Rectal smooth muscle tissue (tissue), 1 donor: Measurements from ENCODE around the gene NBEA.
"Not testable (repeated sequence)": the region's sequence is repeated elsewhere in the genome, so short reads cannot be mapped to it uniquely, and the experiment has no call there.

Experiments used
- H3K27ac ChIP-seq: one replicate; pipeline ENCODE4 v1.7.0; 2013; ENCODE audit warnings: low read depth, low read length, inconsistent platforms
- H3K27me3 ChIP-seq: one replicate; pipeline ENCODE4 v1.7.0; 2013; ENCODE audit warnings: low read length; ENCODE audit not compliant: control insufficient read depth, insufficient read depth
- H3K36me3 ChIP-seq: one replicate; pipeline ENCODE4 v1.7.0; 2013; ENCODE audit warnings: low read length; ENCODE audit not compliant: control insufficient read depth, insufficient read depth
- H3K4me1 ChIP-seq: one replicate; pipeline ENCODE4 v1.7.0; 2013; ENCODE audit warnings: low read length; ENCODE audit not compliant: control insufficient read depth, insufficient read depth
- H3K4me3 ChIP-seq: one replicate; pipeline ENCODE4 v1.7.0; 2013; ENCODE audit warnings: low read length
- H3K9ac ChIP-seq: one replicate; pipeline ENCODE4 v1.7.0; 2013; ENCODE audit warnings: low read length

Gene NBEA

GRCh38 chr13:35028338-35028867 is 86.3 kb downstream of the NBEA start:
- no peak overlapping the region for H3K9ac ChIP-seq

GRCh38 chr13:35039012-35039411 is 96.9 kb downstream of the NBEA start:
- peaks cover 3% of the 10 kb centered on the region for H3K4me1 ChIP-seq
- no peak overlapping the region for H3K4me3 ChIP-seq
- H3K27me3 ChIP-seq: no peaks in the 10 kb centered on the region
- H3K9ac ChIP-seq: no peak overlapping the region
- no peak overlapping the region for H3K27ac ChIP-seq
- no peaks in the 10 kb centered on the region for H3K36me3 ChIP-seq

More at GRCh38 chr13:35028338-35028867, 86.3 kb downstream of the NBEA start:
- H3K4me1 ChIP-seq: peaks cover 4% of the 10 kb centered on the region
- no peak overlapping the region for H3K27ac ChIP-seq
- no peaks in the 10 kb centered on the region for H3K36me3 ChIP-seq
- H3K27me3 ChIP-seq: no peaks in the 10 kb centered on the region
- H3K4me3 ChIP-seq: no peak overlapping the region

GRCh38 chr13:35046587-35046986 is 104.5 kb downstream of the NBEA start:
- no peaks in the 10 kb centered on the region for H3K27me3 ChIP-seq
- H3K27ac ChIP-seq: no peak overlapping the region
- H3K9ac ChIP-seq: no peak overlapping the region
- H3K4me3 ChIP-seq: no peak overlapping the region
- H3K36me3 ChIP-seq: no peaks in the 10 kb centered on the region
- H3K4me1 ChIP-seq: no peaks in the 10 kb centered on the region

- no peak overlapping the region for H3K4me3 ChIP-seq
- H3K9ac ChIP-seq: no peak overlapping the region
- no peaks in the 10 kb centered on the region for H3K36me3 ChIP-seq
- H3K27me3 ChIP-seq: no peaks in the 10 kb centered on the region
- no peaks in the 10 kb centered on the region for H3K4me1 ChIP-seq
- no peak overlapping the region for H3K27ac ChIP-seq
These were observed 113.6 kb downstream of the NBEA start for GRCh38 chr13:35055705-35056104.

- no peaks in the 10 kb centered on the region for H3K27me3 ChIP-seq
- H3K4me3 ChIP-seq: no peak overlapping the region
- H3K27ac ChIP-seq: no peak overlapping the region
- H3K36me3 ChIP-seq: no peaks in the 10 kb centered on the region
- no peak overlapping the region for H3K9ac ChIP-seq
- no peaks in the 10 kb centered on the region for H3K4me1 ChIP-seq
These were observed 115.8 kb downstream of the NBEA start for GRCh38 chr13:35057858-35058257.

- H3K9ac ChIP-seq, H3K4me3 ChIP-seq, H3K27ac ChIP-seq, H3K4me1 ChIP-seq, H3K27me3 ChIP-seq, H3K36me3 ChIP-seq: not testable (repeated sequence)
These were observed 116.5 kb downstream of the NBEA start for GRCh38 chr13:35058585-35058984.

GRCh38 chr13:35086667-35087066 is 144.6 kb downstream of the NBEA start:
- Histone ChIP-seq H3K36me3 (no peaks in the 10 kb centered on the region), H3K9ac (no peak overlapping the region), H3K4me3 (no peak overlapping the region), H3K27ac (no peak overlapping the region), H3K27me3 (no peaks in the 10 kb centered on the region), H3K4me1 (no peaks in the 10 kb centered on the region)

GRCh38 chr13:35092251-35092650 is 150.2 kb downstream of the NBEA start:
- Histone ChIP-seq H3K4me3 (no peak overlapping the region), H3K9ac (no peak overlapping the region), H3K4me1 (no peaks in the 10 kb centered on the region), H3K36me3 (no peaks in the 10 kb centered on the region), H3K27me3 (no peaks in the 10 kb centered on the region), H3K27ac (no peak overlapping the region)

- Histone ChIP-seq H3K36me3 (no peaks in the 10 kb centered on the region), H3K4me3 (no peak overlapping the region), H3K27me3 (no peaks in the 10 kb centered on the region), H3K4me1 (no peaks in the 10 kb centered on the region), H3K9ac (no peak overlapping the region), H3K27ac (no peak overlapping the region)
These were observed 150.7 kb downstream of the NBEA start for GRCh38 chr13:35092751-35093150.

- H3K4me3 ChIP-seq: no peak overlapping the region
- no peak overlapping the region for H3K9ac ChIP-seq
- H3K27me3 ChIP-seq: no peaks in the 10 kb centered on the region
- H3K27ac ChIP-seq: no peak overlapping the region
- H3K36me3 ChIP-seq: no peaks in the 10 kb centered on the region
- no peaks in the 10 kb centered on the region for H3K4me1 ChIP-seq
These were observed 151.3 kb downstream of the NBEA start for GRCh38 chr13:35093356-35093755.

- H3K27ac ChIP-seq: not testable (repeated sequence)
These were observed 164.7 kb downstream of the NBEA start for GRCh38 chr13:35106771-35107170.

GRCh38 chr13:35107535-35107934 is 165.5 kb downstream of the NBEA start:
- H3K4me3 ChIP-seq: no peak overlapping the region

More at GRCh38 chr13:35106771-35107170, 164.7 kb downstream of the NBEA start:
- not testable (repeated sequence) for H3K4me3 ChIP-seq, H3K4me1 ChIP-seq, H3K9ac ChIP-seq, H3K27me3 ChIP-seq, H3K36me3 ChIP-seq

GRCh38 chr13:35113612-35114011 is 171.5 kb downstream of the NBEA start:
- not testable (repeated sequence) for H3K4me1 ChIP-seq, H3K27me3 ChIP-seq, H3K9ac ChIP-seq, H3K36me3 ChIP-seq, H3K4me3 ChIP-seq, H3K27ac ChIP-seq

More at GRCh38 chr13:35107535-35107934, 165.5 kb downstream of the NBEA start:
- H3K27ac ChIP-seq: no peak overlapping the region
- no peaks in the 10 kb centered on the region for H3K4me1 ChIP-seq
- no peaks in the 10 kb centered on the region for H3K36me3 ChIP-seq
- H3K9ac ChIP-seq: no peak overlapping the region
- no peaks in the 10 kb centered on the region for H3K27me3 ChIP-seq
